GM19238 (cell line): ENCODE results near the gene CEP44.
"Not testable (repeated sequence)": the region's sequence is repeated elsewhere in the genome, so short reads cannot be mapped to it uniquely, and the experiment has no call there.

Experiments used
- DNase-seq: peaks from one replicate; pipeline ENCODE4 v3.0.0; 2011; ENCODE audit warnings: low spot score; ENCODE audit not compliant: insufficient read length

CEP44 gene

DNA sequence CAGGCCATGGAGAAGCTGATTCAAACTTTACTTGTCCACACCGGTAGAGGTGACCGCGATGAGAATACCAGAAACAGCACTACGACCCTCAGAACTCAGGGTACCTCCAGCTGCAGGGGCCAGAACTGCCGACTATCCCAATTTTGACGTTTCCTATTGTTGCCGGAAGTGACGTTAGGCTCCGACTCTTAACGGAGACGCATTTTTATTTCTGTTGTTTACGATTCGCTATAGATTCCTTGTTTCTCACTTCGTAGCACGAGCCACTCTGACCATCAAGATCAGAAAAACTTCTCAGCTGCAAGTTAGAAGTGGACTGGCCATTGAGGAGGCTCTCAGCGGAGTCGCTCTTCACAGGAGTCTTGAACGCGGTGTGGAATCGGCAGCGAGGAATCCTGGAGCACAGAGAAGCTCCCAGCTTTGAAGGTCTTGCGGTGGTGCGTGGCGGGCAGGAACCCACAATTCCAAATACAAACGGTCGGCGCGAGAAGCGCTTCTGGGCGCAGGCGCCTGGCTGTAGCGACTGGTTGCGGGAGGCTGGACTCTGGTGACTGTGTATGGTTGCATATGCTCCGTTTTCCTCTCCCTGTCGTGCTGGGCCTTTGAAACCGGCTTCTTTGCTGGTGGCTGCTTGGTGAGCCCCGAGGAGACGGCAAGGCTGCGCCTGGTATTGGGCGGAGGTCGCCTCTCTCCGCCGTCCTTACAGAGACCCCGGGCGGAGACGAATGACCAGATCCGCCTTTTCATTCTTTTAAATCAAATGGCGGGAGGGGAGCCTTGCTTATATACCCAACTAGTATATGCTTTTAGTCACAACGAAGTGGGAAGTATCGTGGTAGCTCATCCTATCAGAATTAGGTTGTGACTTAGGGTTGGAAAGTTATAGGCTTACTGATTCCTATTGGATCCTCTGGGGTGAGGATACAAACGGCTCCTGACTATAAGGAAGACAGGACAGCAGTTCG is at the start of gene CEP44, which contains the start of gene FBXO8:
Gene CEP44 (plus strand): TSS at position 405 of the 965 bp plus-strand sequence. CDS start 15,211 bp downstream, outside the sequence.
Gene FBXO8 (minus strand): TSS at position 161 of the 965 bp plus-strand sequence. CDS start 20,575 bp downstream, outside the sequence.
- DNase-seq = peak; percentile 29

- DNase-seq = no peak
These were observed 47.4 kb upstream of the CEP44 start for GRCh38 chr4:174236359-174236758.

DNA sequence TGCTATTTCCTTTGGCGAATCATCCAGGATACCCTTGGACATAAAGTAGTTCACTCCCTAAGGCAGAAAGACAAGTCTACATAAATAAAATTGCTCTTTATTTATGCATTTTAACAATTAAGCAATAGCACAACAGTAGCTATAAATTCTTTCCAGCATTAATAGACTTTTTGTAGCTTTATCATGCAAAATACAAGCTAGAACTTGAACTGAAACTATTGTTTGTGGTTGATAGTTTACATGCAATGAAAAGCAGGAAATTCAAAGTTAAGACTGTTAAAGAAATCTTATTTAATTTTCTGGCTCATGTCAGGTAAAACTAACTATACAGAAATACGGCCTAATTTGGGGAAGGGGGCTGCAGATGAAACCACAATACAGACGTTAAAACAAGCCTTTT is 42.5 kb upstream of the CEP44 start:
- no peak for DNase-seq

GRCh38 chr4:174244441-174244840 is 39.3 kb upstream of the CEP44 start:
- DNase-seq = no peak

DNA sequence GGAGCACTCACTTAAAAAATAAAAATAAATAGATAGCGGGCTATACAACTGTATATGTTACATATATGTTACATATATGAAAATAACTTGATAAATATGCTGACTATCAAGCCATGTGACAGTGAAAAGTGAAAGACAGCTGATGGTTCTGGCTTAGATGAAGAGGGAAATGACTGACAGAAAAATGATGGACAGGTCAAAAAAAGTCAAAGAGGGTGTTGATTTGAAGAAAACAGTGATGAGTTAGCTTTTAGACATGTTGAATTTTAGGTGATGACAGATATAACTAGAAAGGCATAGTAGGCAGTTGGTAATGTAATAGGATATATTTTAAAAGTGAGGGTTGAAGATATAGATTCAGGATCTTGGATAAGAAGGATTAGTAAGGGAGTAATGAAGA is 38.0 kb upstream of the CEP44 start:
- no peak for DNase-seq

DNA sequence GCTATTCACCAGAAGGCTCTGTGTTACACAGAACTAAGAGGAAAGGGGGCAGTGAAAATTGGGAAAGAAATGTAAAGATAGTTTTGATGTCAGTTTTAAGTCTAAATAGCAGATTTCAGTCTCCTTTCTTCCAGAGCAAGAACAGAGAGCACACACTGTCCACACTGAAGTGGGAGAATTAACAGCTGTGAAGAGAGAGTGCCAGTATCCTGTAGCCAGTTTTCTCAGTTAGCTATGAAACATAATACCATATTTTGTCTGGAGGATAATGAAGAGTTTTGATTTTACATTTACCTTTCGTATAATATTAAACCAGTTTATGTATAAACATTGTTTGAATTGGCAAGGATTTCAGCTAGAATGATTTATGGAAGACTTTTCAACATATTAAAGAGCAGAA is 35.3 kb upstream of the CEP44 start:
- DNase-seq = no peak

GRCh38 chr4:174252412-174252811 is 31.3 kb upstream of the CEP44 start:
- DNase-seq = no peak

GRCh38 chr4:174254613-174255012 is 29.1 kb upstream of the CEP44 start:
- no peak for DNase-seq

DNA sequence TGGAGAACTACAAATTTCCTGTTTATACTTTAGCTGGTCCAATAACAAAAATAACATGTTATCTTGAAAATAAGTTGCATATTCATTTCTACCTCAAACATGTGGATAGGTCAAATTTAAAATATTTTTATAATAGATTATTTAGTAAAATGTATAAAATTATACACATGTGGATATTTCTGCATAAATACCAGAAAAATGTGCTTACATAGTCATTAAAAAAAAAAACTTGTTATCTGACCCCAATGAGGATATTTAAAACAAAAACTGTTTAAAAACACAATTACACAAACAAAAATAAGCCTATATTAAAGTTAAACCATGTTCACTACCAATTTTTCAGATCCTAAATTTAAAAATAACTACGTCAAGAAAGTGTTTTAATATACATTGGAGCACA is 28.3 kb upstream of the CEP44 start:
- DNase-seq = no peak

DNA sequence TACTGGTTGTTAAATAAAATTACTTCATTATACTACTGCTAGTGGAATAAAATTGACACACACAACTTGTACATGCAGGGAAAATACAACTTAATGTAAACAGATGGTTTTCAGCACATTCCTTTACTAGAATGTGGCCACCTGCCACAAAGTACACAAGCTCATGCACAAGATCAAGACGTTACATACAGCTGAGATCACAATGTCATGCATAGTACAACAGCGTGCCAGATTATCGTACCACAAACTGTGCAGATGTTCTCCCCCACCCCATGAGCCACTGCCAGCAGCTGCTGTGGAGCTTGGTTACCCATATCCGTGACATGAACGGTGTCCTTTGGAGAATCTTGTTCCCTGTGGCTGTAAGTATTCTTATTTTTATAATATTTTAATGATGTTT is 27.9 kb upstream of the CEP44 start:
- DNase-seq = no peak

- DNase-seq = no peak
These were observed 27.4 kb upstream of the CEP44 start for GRCh38 chr4:174256277-174256713.

DNA sequence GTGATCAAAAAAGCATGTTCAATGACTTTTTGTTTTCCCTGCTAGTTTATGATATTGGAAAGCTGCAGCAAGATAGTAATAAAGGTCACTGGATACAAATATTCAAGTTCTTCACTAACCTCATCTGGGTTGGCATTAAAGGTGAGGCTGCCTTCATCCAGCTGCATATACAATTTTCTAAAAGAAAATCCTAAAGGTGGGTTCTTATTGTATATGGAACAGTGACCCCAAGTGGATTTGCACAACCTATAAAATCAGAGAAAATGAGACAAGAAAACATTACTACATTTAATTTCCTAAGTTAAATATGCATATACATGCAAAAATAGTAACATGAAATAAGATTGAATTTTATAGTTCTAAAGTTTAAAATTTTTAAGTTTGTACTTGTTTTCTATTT is 24.1 kb upstream of the CEP44 start:
- DNase-seq = no peak

DNA sequence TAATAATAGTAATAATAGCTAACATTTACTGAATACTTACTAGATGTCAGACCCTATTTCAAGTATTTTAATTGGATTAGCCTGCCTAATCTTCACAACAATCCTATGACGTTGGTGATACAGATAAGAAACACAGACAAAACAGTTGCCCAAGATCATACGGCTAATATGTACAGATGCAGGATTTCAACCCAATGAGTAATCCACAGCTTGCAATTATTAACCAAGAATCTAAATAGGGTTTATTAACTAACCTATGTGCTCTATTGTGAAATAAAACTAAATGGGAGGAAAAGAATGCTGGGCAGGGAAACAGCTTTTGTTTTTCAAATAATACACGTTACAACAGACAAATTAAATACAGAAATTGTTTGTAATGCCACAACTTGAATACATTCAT is 23.6 kb upstream of the CEP44 start:
- no peak for DNase-seq

DNA sequence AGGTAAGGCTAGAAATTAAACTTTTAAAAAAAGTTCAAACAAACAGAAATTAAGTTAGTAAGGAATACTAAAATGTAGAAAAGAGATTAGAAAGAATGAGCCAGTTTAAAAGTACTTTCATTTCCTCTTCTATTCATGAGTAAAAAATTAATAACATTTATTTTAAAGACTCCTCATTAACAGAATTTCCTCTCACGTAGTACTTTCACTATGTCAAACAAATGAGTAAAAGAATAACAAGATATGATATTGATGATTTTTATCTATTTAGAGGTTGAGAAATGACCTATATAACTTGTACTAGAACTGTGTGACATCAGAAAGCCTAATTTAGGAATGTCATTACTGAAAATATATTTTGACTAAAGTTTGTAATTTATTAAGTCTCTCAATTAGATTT is 22.3 kb upstream of the CEP44 start:
- DNase-seq = not testable (repeated sequence)

DNA sequence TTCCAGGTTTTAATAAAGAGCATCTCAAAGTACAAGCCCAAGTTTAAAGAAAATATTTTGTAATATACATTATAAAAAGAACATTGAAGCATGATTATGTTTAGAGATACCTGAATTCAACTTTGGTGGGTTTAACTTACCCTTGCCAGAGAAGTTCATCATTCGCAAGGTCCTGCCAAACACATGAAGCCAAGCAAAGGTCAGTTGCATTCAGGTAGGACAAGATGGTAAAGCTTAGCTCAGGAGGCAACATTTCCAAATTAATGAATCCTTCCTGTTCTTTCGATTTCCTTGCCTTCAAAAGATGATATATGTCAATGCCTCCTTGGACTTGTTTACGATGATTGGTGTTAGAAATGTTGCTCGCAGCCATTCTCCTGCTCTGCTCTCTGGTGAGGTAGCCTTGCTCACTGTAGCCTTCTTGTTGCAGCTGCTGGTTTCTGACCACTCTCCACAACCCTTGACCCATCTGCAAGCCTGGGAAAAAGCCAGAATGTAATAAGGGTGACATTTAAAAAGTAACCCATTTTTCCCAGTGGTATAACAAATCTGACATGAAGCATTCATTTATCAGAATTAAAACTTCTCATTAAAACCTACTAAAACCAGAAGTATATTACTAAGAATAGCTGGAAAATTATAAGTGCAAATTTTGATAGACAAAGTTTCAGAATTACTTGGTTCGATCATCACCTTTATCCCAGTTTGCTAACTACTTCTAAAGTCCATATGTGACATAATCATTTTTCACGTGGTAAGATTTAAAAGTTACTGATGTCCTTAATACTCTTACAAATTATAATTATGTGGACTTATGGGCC is 20.9 kb upstream of the CEP44 start:
- DNase-seq = no peak

GRCh38 chr4:174263445-174263736 is 20.3 kb upstream of the CEP44 start:
- no peak for DNase-seq

- DNase-seq = no peak
These were observed 17.8 kb upstream of the CEP44 start for GRCh38 chr4:174265916-174266315.

DNA sequence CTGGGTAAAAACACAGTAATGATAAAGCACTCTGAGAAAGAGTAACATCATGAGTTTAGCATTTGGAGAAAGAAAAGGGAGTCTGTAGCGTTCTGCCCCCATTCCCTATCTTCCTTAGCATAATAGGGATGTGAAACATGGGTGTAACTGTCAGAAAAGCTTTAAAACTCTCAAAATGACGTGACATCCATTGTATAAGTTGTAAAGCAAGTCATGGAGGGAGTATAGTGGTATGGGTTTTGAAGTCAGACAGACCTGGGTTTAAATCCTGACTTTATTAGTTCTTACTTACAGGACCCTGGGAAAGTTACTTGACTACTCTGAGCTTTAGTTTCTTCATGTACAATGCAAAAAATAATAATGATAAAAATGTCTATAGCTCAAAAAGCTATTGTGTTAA is 17.3 kb upstream of the CEP44 start:
- no peak for DNase-seq

DNA sequence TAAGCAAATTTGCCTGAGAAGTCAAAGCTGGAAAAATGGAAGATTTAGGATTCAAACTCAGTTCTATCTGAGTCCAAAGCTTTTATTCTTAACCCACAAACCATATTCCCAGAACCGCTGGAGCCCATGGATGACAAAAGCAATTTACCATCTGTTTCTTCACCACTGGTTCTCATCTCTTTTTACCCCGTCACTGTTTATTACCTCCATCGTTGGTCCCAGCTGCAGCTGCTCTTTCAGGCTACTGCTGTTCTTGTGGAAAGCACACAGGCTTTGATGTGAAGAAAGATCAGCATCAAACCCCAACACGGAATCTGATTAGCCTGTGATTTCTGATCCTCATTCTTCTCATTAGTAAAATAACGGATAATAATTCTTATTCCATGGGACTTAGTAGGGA is 9.8 kb upstream of the CEP44 start:
- no peak for DNase-seq

GRCh38 chr4:174274436-174274835 is 9.3 kb upstream of the CEP44 start:
- no peak for DNase-seq

DNA sequence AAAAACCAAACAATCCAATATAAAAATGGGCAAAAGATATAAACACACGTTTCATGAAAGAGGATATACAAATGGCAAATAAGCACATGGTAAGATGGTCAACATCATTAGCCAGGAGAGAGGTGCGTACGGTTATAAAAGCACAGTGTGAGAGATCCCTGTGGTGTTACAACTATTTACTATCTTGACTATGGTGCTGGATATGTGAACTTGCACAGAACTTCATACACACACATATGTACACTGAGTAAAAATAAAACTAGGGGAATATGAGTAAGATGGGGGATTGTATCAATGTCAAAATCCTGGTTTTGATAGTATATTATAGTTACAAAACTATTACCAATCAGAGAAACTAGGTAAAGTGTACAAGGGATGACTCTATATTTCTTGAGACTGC is 8.6 kb upstream of the CEP44 start:
- no peak for DNase-seq

- no peak for DNase-seq
These were observed 6.3 kb upstream of the CEP44 start for GRCh38 chr4:174277433-174277832.
